Hepatocyte (in vitro differentiated cells): ENCODE data around the gene SMAD3. TPM values are rescaled to one million over a fixed set of nuclear protein-coding genes. Genes with fewer than 3 reads are reported as not detected.

Source experiments
- DNase-seq: peaks from one replicate; pipeline ENCODE4 v3.0.0-alpha.2; 2016; ENCODE audit warnings: low spot score
- H2AFZ ChIP-seq: fragments of 200-600 bp; sonication (generic); 2 replicates; pipeline ENCODE4 v1.6.0; 2016; ENCODE audit warnings: antibody characterized with exemption, mild to moderate bottlenecking
- H3K27ac ChIP-seq: fragments of 200-600 bp; sonication (generic); 2 replicates; pipeline ENCODE4 v1.5.1; 2016; ENCODE audit warnings: mild to moderate bottlenecking
- H3K27me3 ChIP-seq: fragments of 200-600 bp; sonication (generic); 2 replicates; pipeline ENCODE4 v1.6.1; 2016
- H3K36me3 ChIP-seq: fragments of 200-600 bp; sonication (generic); replicated peaks from 2 replicates; pipeline ENCODE4 v1.5.1; 2016; ENCODE audit warnings: low read depth; ENCODE audit not compliant: insufficient read depth
- H3K4me1 ChIP-seq: fragments of 200-600 bp; sonication (generic); 2 replicates; pipeline ENCODE4 v1.5.1; 2016; ENCODE audit warnings: mild to moderate bottlenecking, moderate library complexity; ENCODE audit not compliant: insufficient read depth
- H3K4me2 ChIP-seq: fragments of 200-600 bp; sonication (generic); 2 replicates; pipeline ENCODE4 v1.6.0; 2016
- H3K4me3 ChIP-seq: fragments of 200-600 bp; sonication (generic); 2 replicates; pipeline ENCODE4 v1.5.1; 2016; ENCODE audit warnings: mild to moderate bottlenecking
- H3K79me2 ChIP-seq: fragments of 200-600 bp; sonication (generic); 2 replicates; pipeline ENCODE4 v1.6.0; 2017; ENCODE audit warnings: mild to moderate bottlenecking
- H3K9me2 ChIP-seq: fragments of 200-600 bp; sonication (generic); replicated peaks from 2 replicates; pipeline ENCODE4 v1.6.0; 2017; ENCODE audit warnings: mild to moderate bottlenecking; ENCODE audit not compliant: insufficient read depth
- H3K9me3 ChIP-seq: fragments of 200-600 bp; sonication (generic); 2 replicates; pipeline ENCODE4 v1.5.1; 2016; ENCODE audit warnings: low read depth, mild to moderate bottlenecking
- H4K20me1 ChIP-seq: fragments of 200-600 bp; sonication (generic); 2 replicates; pipeline ENCODE4 v1.6.0; 2016; ENCODE audit warnings: mild to moderate bottlenecking; ENCODE audit not compliant: insufficient read depth, poor library complexity, severe bottlenecking
- EZH2 ChIP-seq: fragments of 200-600 bp; sonication (generic); IDR thresholded peaks from 2 replicates; pipeline ENCODE4 v1.6.1; 2016; ENCODE audit warnings: antibody characterized with exemption, mild to moderate bottlenecking, borderline replicate concordance
- EZH2phosphoT487 ChIP-seq: fragments of 200-600 bp; sonication (generic); IDR thresholded peaks from one replicate; pipeline ENCODE4 v1.6.1; 2018; ENCODE audit warnings: antibody characterized with exemption, mild to moderate bottlenecking, low read depth, moderate library complexity; ENCODE audit not compliant: unreplicated experiment, severe bottlenecking
- WGBS: methylation state at CpG from one replicate; pipeline ENCODE4 v1.1.6; 2016; ENCODE audit warnings: low lambda C conversion rate; ENCODE audit errors: missing lambda C conversion rate; 5-methylcytosine and 5-hydroxymethylcytosine counted together
- polyA plus RNA-seq: library from polyadenylated mRNA; unstranded; fragments of >200 nt; fragmentation: Nextera tagmentation; extraction: Ambion mirVana; gene quantifications from 2 replicates; pipeline ENCODE4 v1.2.1, GENCODE V29; 2016
- total RNA-seq: library from RNA; depleted of rRNA; stranded (reverse); fragments of >200 nt; gene quantifications from 2 replicates; pipeline ENCODE4 v1.2.3, GENCODE V29; 2014
- TF ChIP-seq, protein P1 (sequence below): fragments of 200-600 bp; sonication (generic); IDR thresholded peaks from 2 replicates; pipeline ENCODE4 v1.5.1; 2016; ENCODE audit warnings: antibody characterized with exemption, mild to moderate bottlenecking; ENCODE audit not compliant: poor library complexity

SMAD3 gene
- total and polyA plus RNA-seq, 2 experiments from 2014 or later, result 24.7 to 32.2 TPM

DNA sequence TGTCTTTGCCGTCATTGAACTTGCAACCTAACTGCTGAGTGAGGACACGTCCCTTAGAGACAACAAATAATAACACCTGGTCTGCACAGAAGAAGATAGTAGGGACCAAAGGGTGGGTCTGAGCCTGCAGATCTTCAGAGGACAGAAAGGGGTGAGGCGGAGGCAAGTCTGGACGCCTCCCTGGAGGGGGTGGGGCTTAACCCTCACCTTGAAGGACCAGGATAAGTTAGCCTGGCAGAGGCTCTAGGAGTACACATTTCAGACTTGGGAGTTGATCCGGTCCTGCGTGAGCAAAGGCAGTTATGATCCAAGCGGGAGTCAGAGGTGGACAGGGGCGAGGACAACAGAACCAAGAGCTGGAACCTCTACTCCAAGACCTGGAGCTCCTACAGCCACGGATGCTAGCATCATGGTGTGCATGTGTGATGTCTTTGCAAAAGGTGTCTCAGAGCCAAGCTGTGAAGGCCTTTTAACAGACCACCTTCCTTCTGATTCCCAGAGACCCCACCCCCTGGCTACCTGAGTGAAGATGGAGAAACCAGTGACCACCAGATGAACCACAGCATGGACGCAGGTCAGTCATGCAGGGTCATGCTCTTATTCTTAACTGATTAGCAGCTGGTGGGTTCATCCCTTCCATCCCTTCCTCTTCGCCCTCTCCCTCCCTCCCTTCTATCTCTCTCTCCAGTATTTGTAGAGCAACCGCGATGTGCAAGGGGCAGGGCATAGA, 101.0 kb downstream of the SMAD3 start:
- 95% methylated on average over 13 of the region's 13 CpGs for WGBS
- TF ChIP-seq EZH2phosphoT487, result no peak
- TF ChIP-seq EZH2, result no peak
- TF ChIP-seq, protein P1, sequence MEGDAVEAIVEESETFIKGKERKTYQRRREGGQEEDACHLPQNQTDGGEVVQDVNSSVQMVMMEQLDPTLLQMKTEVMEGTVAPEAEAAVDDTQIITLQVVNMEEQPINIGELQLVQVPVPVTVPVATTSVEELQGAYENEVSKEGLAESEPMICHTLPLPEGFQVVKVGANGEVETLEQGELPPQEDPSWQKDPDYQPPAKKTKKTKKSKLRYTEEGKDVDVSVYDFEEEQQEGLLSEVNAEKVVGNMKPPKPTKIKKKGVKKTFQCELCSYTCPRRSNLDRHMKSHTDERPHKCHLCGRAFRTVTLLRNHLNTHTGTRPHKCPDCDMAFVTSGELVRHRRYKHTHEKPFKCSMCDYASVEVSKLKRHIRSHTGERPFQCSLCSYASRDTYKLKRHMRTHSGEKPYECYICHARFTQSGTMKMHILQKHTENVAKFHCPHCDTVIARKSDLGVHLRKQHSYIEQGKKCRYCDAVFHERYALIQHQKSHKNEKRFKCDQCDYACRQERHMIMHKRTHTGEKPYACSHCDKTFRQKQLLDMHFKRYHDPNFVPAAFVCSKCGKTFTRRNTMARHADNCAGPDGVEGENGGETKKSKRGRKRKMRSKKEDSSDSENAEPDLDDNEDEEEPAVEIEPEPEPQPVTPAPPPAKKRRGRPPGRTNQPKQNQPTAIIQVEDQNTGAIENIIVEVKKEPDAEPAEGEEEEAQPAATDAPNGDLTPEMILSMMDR, result no peak
- no peaks in the 10 kb centered on the region for H3K9me3 ChIP-seq
- no peak overlapping the region for H2AFZ ChIP-seq
- peaks cover 33% of the 10 kb centered on the region for H3K79me2 ChIP-seq
- peaks cover 8% of the 10 kb centered on the region for H3K4me1 ChIP-seq
- no peaks in the 10 kb centered on the region for H3K9me2 ChIP-seq
- no peak overlapping the region for H3K27ac ChIP-seq
- H3K4me2 ChIP-seq, result no peak overlapping the region
- no peak overlapping the region for H3K4me3 ChIP-seq
- no peak for DNase-seq
- no peaks in the 10 kb centered on the region for H3K36me3 ChIP-seq
- peaks cover 14% of the 10 kb centered on the region for H4K20me1 ChIP-seq
- H3K27me3 ChIP-seq, result no peaks in the 10 kb centered on the region

DNA sequence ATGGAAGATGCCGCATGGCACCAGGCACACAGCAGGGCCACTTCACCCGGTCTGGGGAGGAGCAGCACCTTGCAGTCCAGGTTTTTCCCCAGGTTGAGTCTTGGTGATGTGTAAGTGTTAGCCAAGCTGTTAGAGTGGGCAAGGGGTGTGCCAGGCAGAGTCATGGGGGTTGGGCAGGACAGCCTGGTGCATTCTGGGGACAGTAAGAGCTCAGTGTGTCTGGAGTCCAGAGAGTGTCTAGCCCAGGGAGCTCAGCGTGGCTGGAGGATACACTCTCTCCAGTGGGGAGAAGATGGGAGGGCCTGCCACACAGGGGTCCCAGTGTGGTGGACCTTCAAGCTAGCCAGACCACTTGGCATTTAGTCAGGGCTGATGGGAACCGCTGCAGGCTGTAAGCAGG, 101.7 kb downstream of the SMAD3 start:
- no peak for DNase-seq
- H3K36me3 ChIP-seq, result no peaks in the 10 kb centered on the region
- no peaks in the 10 kb centered on the region for H3K9me2 ChIP-seq
- 99% methylated on average over 4 of the region's 4 CpGs for WGBS
- peaks cover 14% of the 10 kb centered on the region for H4K20me1 ChIP-seq
- H3K4me3 ChIP-seq, result no peak overlapping the region
- H3K4me1 ChIP-seq, result peaks cover 5% of the 10 kb centered on the region
- no peak overlapping the region for H3K27ac ChIP-seq
- TF ChIP-seq EZH2 (no peak), EZH2phosphoT487 (no peak)
- TF ChIP-seq, protein P1, result no peak
- no peak overlapping the region for H3K4me2 ChIP-seq
- H3K79me2 ChIP-seq, result peaks cover 28% of the 10 kb centered on the region
- no peaks in the 10 kb centered on the region for H3K27me3 ChIP-seq
- no peak overlapping the region for H2AFZ ChIP-seq
- H3K9me3 ChIP-seq, result no peaks in the 10 kb centered on the region

DNA sequence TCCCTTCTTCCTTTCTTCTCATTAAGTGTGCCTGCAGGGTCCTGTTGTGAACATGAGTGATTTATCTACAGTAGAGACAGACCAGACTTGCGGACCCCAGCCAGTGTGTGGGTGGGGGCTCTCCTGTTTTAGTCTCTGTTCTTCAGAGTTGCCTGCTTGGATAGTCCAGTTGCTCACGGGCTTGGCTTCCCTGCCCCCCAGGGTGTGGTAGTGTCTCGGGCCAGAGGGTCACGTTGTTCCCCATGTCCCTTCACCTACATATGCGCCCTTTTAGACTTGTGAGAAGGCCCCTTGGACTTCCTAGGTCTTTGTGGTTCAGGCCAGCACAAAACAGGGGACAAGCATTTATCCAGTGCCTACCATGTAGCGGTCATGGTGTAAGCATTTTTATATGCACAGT, 103.3 kb downstream of the SMAD3 start:
- peaks cover 5% of the 10 kb centered on the region for H3K4me1 ChIP-seq
- no peak for TF ChIP-seq EZH2phosphoT487
- H3K4me3 ChIP-seq, result no peak overlapping the region
- DNase-seq, result no peak
- peaks cover 6% of the 10 kb centered on the region for H4K20me1 ChIP-seq
- H3K79me2 ChIP-seq, result peaks cover 13% of the 10 kb centered on the region
- WGBS, result 84% methylated on average over 6 of the region's 6 CpGs
- H3K9me2 ChIP-seq, result no peaks in the 10 kb centered on the region
- H2AFZ ChIP-seq, result no peak overlapping the region
- H3K27me3 ChIP-seq, result no peaks in the 10 kb centered on the region
- no peaks in the 10 kb centered on the region for H3K9me3 ChIP-seq
- no peak overlapping the region for H3K27ac ChIP-seq
- no peaks in the 10 kb centered on the region for H3K36me3 ChIP-seq
- no peak overlapping the region for H3K4me2 ChIP-seq

DNA sequence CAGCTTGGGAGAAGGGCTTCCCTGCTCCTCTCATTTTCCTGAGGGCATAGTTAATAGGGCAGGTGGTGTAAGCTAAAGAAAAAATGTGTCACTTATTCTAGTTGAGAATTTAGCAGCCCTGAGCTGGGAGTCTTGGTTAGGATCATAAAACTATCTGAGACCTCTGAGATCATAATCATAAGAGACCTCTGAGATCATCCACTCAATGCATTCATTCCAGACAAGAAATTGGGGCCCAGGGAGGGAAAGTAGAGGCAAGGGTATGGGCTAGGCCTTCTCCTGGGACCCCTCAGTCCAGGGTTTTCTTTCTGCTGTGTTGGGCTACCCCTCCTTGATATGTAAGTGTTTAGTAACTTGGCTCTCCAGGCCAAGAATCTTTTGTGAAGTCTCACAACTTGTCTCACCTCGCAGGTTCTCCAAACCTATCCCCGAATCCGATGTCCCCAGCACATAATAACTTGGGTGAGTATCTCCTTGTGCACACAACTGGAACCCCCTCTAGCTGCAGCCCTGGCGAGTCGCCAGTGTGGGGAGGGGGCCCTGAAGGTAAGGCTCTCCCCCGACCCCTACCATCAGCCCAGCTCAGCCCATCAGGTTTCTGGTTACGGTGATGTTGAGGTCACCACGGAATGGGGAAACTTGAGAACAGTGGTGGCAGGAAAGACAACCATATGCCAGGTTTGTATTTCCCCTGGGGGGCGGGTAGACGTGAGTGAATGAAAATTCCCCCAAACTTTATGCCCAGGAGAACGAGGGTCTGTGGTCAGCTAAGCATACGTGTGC, 104.9 kb downstream of the SMAD3 start:
- no peak for TF ChIP-seq EZH2phosphoT487
- Histone ChIP-seq H4K20me1 (peaks cover 6% of the 10 kb centered on the region), H2AFZ (no peak overlapping the region), H3K4me3 (no peak overlapping the region), H3K27ac (no peak overlapping the region), H3K9me3 (no peaks in the 10 kb centered on the region), H3K4me2 (no peak overlapping the region), H3K4me1 (peaks cover 8% of the 10 kb centered on the region), H3K36me3 (no peaks in the 10 kb centered on the region), H3K79me2 (peaks cover 12% of the 10 kb centered on the region), H3K9me2 (no peaks in the 10 kb centered on the region), H3K27me3 (no peaks in the 10 kb centered on the region)
- no peak for DNase-seq
- WGBS, result 74% methylated on average over 12 of the region's 12 CpGs
